WTC11 (cell line): ENCODE data around the gene SLC37A1. TPM values are rescaled to one million over a fixed set of nuclear protein-coding genes. Genes with fewer than 3 reads are reported as not detected.

Source experiments
- ATAC-seq: fragments of 200-7000 bp; cut with Tn5 transposase; 2 replicates; pipeline ENCODE4 v1.10.0; 2021; ENCODE audit warnings: mild to moderate bottlenecking, moderate library complexity
- CTCF ChIA-PET: fragments of 300-600 bp; sonication (Branson Sonifier 250); formaldehyde crosslinking; loops from one replicate; lab custom pipeline; 2021; ENCODE audit warnings: antibody characterized with exemption; lab: Charles Lee
- POLR2A ChIA-PET: fragments of 350-600 bp; sonication (Branson Sonifier 250); formaldehyde crosslinking; loops from one replicate; lab custom pipeline; 2021; ENCODE audit warnings: antibody characterized with exemption; lab: Charles Lee
- DNase-seq: peaks from one replicate; pipeline ENCODE4 v3.0.0; 2021; ENCODE audit warnings: low spot score
- H3K27ac Mint-ChIP-seq: 2 replicates; pipeline ENCODE4 v1.8.0; 2021; ENCODE audit warnings: mixed read lengths
- H3K27me3 Mint-ChIP-seq: 2 replicates; pipeline ENCODE4 v1.8.0; 2021; ENCODE audit warnings: low read depth, mild to moderate bottlenecking, moderate library complexity, mixed read lengths
- H3K36me3 Mint-ChIP-seq: 2 replicates; pipeline ENCODE4 v1.8.0; 2021; ENCODE audit warnings: mixed read lengths
- H3K4me1 Mint-ChIP-seq: 2 replicates; pipeline ENCODE4 v1.8.0; 2022; ENCODE audit warnings: mixed read lengths
- H3K4me3 Mint-ChIP-seq: 2 replicates; pipeline ENCODE4 v1.8.0; 2021; ENCODE audit warnings: mild to moderate bottlenecking, moderate library complexity, mixed read lengths
- H3K9me3 Mint-ChIP-seq: 2 replicates; pipeline ENCODE4 v1.8.0; 2021; ENCODE audit warnings: mixed read lengths
- CREB1 ChIP-seq: sonication (generic); formaldehyde crosslinking; IDR thresholded peaks from 2 replicates; pipeline ENCODE4 v1.8.0; 2023; ENCODE audit warnings: mild to moderate bottlenecking, missing genetic modification reagents
- CREM ChIP-seq: sonication (generic); formaldehyde crosslinking; IDR thresholded peaks from 2 replicates; pipeline ENCODE4 v1.8.1; 2022; ENCODE audit warnings: mild to moderate bottlenecking, missing genetic modification reagents, moderate library complexity
- FOXP1 ChIP-seq: sonication (generic); formaldehyde crosslinking; IDR thresholded peaks from 2 replicates; pipeline ENCODE4 v1.8.0; 2022; ENCODE audit warnings: missing genetic modification reagents, mild to moderate bottlenecking, moderate library complexity, borderline replicate concordance
- MYBL2 ChIP-seq: sonication (generic); formaldehyde crosslinking; IDR thresholded peaks from 2 replicates; pipeline ENCODE4 v1.8.1; 2023; ENCODE audit warnings: mild to moderate bottlenecking, moderate library complexity, missing genetic modification reagents
- NFYB ChIP-seq: sonication (generic); formaldehyde crosslinking; conservative IDR thresholded peaks from 2 replicates; pipeline ENCODE4 v1.8.0; 2022; ENCODE audit warnings: low read depth, missing genetic modification reagents
- NR2C2 ChIP-seq: sonication (generic); formaldehyde crosslinking; IDR thresholded peaks from 2 replicates; pipeline ENCODE4 v1.8.0; 2022; ENCODE audit warnings: mild to moderate bottlenecking, missing genetic modification reagents
- PRRX2 ChIP-seq: fragments of 250-450 bp; sonication (Bioruptor Pico); IDR thresholded peaks from 2 replicates; pipeline ENCODE4 v1.8.0; 2021; ENCODE audit warnings: mild to moderate bottlenecking
- TEAD1 ChIP-seq: sonication (generic); formaldehyde crosslinking; IDR thresholded peaks from 2 replicates; pipeline ENCODE4 v1.8.0; 2022; ENCODE audit warnings: mild to moderate bottlenecking, missing genetic modification reagents
- ZNF396 ChIP-seq: fragments of 250-450 bp; sonication (Bioruptor Pico); IDR thresholded peaks from 2 replicates; pipeline ENCODE4 v1.8.0; 2021; ENCODE audit warnings: mild to moderate bottlenecking, moderate library complexity, borderline replicate concordance
- total RNA-seq: library from RNA; stranded (reverse); gene quantifications from 3 replicates; pipeline ENCODE4 v1.2.3, GENCODE V29; 2021
- TF ChIP-seq, protein P1 (sequence below): fragments of 250-450 bp; sonication (Bioruptor Pico); IDR thresholded peaks from 2 replicates; pipeline ENCODE4 v1.8.0; 2021; ENCODE audit warnings: mild to moderate bottlenecking
- TF ChIP-seq, protein P2 (sequence below): sonication (generic); formaldehyde crosslinking; IDR thresholded peaks from 2 replicates; pipeline ENCODE4 v1.8.0; 2023; ENCODE audit warnings: missing genetic modification reagents, mild to moderate bottlenecking, borderline replicate concordance
- TF ChIP-seq, protein P3 (sequence below): sonication (generic); formaldehyde crosslinking; IDR thresholded peaks from 2 replicates; pipeline ENCODE4 v1.8.1; 2023; ENCODE audit warnings: mild to moderate bottlenecking, missing genetic modification reagents
- TF ChIP-seq, protein P4 (sequence below): sonication (generic); formaldehyde crosslinking; IDR thresholded peaks from 2 replicates; pipeline ENCODE4 v1.8.1; 2022; ENCODE audit warnings: mild to moderate bottlenecking, moderate library complexity, missing genetic modification reagents
- TF ChIP-seq, protein P5 (sequence below): sonication (generic); formaldehyde crosslinking; IDR thresholded peaks from 2 replicates; pipeline ENCODE4 v1.8.0; 2022; ENCODE audit warnings: mild to moderate bottlenecking, missing genetic modification reagents
- TF ChIP-seq, protein P6 (sequence below): sonication (generic); formaldehyde crosslinking; IDR thresholded peaks from 2 replicates; pipeline ENCODE4 v1.8.0; 2022; ENCODE audit warnings: mild to moderate bottlenecking, missing genetic modification reagents

SLC37A1 gene
- total RNA-seq, 1 experiment from 2014 or later, result 22.7 TPM

DNA sequence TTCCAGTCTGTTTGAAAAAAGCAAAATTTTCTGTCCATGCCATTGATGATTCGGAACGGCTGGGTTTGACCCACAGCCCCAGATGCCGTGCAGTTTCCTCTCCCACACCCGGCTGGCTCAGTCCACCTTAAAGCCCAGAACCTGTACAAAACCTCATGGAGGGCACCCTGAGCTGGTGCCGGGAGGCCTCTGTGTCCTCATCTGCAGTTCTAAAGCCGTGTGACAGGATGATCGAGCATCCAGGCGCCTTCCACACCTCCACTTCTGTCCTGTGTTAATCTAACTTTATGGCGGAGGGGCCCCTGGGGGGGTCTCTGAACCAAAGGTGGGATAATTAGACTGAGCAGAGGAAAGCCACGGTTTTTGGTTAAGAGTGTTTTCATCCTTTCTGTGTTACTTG, 49.6 kb downstream of the SLC37A1 start (continued):
- TF ChIP-seq CREM, result no peak
- TF ChIP-seq, all 79 proteins: peak for 0

DNA sequence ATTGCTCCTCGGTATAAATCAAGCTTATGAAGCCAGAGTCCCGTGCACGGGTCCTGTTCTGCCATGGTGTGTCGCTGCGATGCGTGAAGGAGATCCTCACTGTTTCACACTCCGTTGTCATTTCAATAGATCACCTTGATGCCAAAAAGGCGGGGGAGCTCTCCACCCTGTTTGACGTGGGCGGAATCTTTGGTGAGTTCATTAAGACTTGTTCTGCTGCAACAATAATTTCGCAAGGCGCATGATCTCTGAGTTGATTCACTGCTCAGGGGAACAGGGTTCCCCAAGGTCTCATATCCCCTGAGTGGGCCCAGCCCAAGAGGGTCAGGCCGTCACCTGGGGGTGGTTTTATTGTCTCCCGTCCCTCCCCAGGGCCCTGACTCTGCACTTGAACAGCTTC, 50.0 kb downstream of the SLC37A1 start:
- Mint-ChIP-seq H3K27ac (no peak overlapping the region), H3K36me3 (peaks cover 30% of the 10 kb centered on the region), H3K9me3 (no peaks in the 10 kb centered on the region), H3K4me3 (no peak overlapping the region)
- CTCF ChIA-PET, result interaction anchor here (0.5 to 2.6 kb wide), 2 partner anchors 30 to 254 kb away, joined by 5 to 9 read pairs; no protein-coding TSS in a partner anchor
- DNase-seq (peak; percentile 1), ATAC-seq (no peak)
- TF ChIP-seq, protein P1, sequence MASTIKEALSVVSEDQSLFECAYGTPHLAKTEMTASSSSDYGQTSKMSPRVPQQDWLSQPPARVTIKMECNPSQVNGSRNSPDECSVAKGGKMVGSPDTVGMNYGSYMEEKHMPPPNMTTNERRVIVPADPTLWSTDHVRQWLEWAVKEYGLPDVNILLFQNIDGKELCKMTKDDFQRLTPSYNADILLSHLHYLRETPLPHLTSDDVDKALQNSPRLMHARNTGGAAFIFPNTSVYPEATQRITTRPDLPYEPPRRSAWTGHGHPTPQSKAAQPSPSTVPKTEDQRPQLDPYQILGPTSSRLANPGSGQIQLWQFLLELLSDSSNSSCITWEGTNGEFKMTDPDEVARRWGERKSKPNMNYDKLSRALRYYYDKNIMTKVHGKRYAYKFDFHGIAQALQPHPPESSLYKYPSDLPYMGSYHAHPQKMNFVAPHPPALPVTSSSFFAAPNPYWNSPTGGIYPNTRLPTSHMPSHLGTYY, result no peak
- TF ChIP-seq MYBL2 (CRISPR knock-in tag), result no peak
- TF ChIP-seq, all 79 proteins: peak for 0
- POLR2A ChIA-PET, result no interaction called here
- no peaks in the 10 kb centered on the region for H3K27me3 Mint-ChIP-seq
- peaks cover 4% of the 10 kb centered on the region for H3K4me1 Mint-ChIP-seq

DNA sequence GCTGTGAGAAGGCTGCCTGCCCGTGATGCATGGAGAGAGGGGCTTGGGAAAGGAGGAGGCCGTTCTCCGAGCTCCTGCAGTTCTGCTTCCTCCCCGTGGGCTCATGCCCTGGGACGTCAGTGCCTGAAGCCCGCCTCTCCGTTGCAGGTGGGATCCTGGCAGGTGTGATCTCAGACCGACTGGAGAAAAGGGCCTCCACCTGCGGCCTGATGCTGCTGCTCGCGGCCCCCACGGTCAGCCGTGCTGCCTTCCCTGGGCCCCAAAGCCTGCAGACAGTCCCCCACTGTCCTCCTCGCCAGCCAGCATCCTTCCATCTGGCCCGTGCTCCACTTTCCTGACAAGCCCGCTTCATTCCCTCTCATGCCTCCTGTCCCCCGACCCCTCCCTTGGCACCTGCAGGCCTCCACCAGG, 50.9 kb downstream of the SLC37A1 start:
- peaks cover 31% of the 10 kb centered on the region for H3K36me3 Mint-ChIP-seq

DNA sequence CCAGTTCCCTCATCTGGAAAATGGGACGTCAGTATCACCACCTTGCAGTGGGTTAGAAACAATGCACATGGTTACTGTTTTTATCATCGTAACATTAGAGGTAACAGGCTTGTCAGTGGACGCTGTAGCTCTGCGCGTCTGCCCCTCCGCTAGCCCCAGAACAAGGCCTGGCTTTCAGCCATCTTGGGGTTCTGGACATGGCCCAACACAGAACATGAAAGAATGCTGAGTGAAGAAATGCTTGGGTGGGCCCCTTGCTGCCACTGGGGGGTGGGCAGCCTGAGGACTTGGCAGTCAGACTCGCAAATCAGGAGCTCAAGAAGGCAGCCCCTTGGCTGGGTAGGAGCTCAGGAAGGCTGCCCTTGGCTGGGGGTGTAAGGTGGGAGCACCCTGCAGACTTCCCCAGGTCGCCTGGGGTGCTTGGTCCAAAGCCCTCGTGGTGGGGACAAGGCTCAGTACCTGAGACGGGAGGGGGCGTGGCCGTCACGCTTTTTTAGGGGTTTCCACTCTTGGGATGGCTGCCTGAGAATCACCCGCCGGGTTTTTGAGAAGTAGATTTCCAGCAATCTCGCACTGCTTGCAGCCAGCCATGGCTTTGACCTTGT, 51.7 kb downstream of the SLC37A1 start:
- CTCF ChIA-PET, result interaction anchor here (1.0 to 2.6 kb wide), 3 partner anchors 14 to 256 kb away, joined by 3 to 10 read pairs (median 9); no protein-coding TSS in a partner anchor
- Mint-ChIP-seq H3K27ac (no peak overlapping the region), H3K4me1 (peaks cover 4% of the 10 kb centered on the region), H3K9me3 (no peaks in the 10 kb centered on the region), H3K27me3 (no peaks in the 10 kb centered on the region), H3K4me3 (no peak overlapping the region), H3K36me3 (peaks cover 37% of the 10 kb centered on the region)
- DNase-seq (no peak), ATAC-seq (no peak)
- TF ChIP-seq FOXP1 (CRISPR knock-in tag) (no peak), TEAD1 (CRISPR knock-in tag) (no peak), NR2C2 (CRISPR knock-in tag) (no peak), MYBL2 (CRISPR knock-in tag) (no peak), NFYB (no peak), CREB1 (CRISPR knock-in tag) (no peak), PRRX2 (CRISPR knock-in tag) (no peak), ZNF396 (CRISPR knock-in tag) (no peak)
- TF ChIP-seq, protein P2, sequence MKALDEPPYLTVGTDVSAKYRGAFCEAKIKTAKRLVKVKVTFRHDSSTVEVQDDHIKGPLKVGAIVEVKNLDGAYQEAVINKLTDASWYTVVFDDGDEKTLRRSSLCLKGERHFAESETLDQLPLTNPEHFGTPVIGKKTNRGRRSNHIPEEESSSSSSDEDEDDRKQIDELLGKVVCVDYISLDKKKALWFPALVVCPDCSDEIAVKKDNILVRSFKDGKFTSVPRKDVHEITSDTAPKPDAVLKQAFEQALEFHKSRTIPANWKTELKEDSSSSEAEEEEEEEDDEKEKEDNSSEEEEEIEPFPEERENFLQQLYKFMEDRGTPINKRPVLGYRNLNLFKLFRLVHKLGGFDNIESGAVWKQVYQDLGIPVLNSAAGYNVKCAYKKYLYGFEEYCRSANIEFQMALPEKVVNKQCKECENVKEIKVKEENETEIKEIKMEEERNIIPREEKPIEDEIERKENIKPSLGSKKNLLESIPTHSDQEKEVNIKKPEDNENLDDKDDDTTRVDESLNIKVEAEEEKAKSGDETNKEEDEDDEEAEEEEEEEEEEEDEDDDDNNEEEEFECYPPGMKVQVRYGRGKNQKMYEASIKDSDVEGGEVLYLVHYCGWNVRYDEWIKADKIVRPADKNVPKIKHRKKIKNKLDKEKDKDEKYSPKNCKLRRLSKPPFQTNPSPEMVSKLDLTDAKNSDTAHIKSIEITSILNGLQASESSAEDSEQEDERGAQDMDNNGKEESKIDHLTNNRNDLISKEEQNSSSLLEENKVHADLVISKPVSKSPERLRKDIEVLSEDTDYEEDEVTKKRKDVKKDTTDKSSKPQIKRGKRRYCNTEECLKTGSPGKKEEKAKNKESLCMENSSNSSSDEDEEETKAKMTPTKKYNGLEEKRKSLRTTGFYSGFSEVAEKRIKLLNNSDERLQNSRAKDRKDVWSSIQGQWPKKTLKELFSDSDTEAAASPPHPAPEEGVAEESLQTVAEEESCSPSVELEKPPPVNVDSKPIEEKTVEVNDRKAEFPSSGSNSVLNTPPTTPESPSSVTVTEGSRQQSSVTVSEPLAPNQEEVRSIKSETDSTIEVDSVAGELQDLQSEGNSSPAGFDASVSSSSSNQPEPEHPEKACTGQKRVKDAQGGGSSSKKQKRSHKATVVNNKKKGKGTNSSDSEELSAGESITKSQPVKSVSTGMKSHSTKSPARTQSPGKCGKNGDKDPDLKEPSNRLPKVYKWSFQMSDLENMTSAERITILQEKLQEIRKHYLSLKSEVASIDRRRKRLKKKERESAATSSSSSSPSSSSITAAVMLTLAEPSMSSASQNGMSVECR (CRISPR knock-in tag), result no peak
- TF ChIP-seq, protein P3, sequence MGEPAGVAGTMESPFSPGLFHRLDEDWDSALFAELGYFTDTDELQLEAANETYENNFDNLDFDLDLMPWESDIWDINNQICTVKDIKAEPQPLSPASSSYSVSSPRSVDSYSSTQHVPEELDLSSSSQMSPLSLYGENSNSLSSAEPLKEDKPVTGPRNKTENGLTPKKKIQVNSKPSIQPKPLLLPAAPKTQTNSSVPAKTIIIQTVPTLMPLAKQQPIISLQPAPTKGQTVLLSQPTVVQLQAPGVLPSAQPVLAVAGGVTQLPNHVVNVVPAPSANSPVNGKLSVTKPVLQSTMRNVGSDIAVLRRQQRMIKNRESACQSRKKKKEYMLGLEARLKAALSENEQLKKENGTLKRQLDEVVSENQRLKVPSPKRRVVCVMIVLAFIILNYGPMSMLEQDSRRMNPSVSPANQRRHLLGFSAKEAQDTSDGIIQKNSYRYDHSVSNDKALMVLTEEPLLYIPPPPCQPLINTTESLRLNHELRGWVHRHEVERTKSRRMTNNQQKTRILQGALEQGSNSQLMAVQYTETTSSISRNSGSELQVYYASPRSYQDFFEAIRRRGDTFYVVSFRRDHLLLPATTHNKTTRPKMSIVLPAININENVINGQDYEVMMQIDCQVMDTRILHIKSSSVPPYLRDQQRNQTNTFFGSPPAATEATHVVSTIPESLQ (CRISPR knock-in tag), result no peak
- TF ChIP-seq, protein P4, sequence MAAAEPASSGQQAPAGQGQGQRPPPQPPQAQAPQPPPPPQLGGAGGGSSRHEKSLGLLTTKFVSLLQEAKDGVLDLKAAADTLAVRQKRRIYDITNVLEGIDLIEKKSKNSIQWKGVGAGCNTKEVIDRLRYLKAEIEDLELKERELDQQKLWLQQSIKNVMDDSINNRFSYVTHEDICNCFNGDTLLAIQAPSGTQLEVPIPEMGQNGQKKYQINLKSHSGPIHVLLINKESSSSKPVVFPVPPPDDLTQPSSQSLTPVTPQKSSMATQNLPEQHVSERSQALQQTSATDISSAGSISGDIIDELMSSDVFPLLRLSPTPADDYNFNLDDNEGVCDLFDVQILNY (CRISPR knock-in tag), result no peak
- TF ChIP-seq, protein P1, result no peak
- POLR2A ChIA-PET, result interaction anchor here (1.0 kb wide), 1 partner anchor 14 kb away, joined by 3 read pairs; no protein-coding TSS in a partner anchor

More for the DNA sequence above, 50.9 kb downstream of the SLC37A1 start:
- ATAC-seq (no peak), DNase-seq (peak; percentile 6)
- Mint-ChIP-seq H3K4me3 (no peak overlapping the region), H3K9me3 (no peaks in the 10 kb centered on the region), H3K27me3 (no peaks in the 10 kb centered on the region), H3K4me1 (peaks cover 4% of the 10 kb centered on the region), H3K27ac (no peak overlapping the region)
- ChIA-PET CTCF (interaction anchor here (1.7 to 2.6 kb wide), 2 partner anchors 29 to 255 kb away, joined by 9 to 10 read pairs; no protein-coding TSS in a partner anchor), POLR2A (no interaction called here)
- TF ChIP-seq, protein P5, sequence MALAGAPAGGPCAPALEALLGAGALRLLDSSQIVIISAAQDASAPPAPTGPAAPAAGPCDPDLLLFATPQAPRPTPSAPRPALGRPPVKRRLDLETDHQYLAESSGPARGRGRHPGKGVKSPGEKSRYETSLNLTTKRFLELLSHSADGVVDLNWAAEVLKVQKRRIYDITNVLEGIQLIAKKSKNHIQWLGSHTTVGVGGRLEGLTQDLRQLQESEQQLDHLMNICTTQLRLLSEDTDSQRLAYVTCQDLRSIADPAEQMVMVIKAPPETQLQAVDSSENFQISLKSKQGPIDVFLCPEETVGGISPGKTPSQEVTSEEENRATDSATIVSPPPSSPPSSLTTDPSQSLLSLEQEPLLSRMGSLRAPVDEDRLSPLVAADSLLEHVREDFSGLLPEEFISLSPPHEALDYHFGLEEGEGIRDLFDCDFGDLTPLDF (CRISPR knock-in tag), result no peak
- TF ChIP-seq, protein P6, sequence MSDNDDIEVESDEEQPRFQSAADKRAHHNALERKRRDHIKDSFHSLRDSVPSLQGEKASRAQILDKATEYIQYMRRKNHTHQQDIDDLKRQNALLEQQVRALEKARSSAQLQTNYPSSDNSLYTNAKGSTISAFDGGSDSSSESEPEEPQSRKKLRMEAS (CRISPR knock-in tag), result no peak
